Hematopoietic multipotent progenitor cell treated with erythropoietin and hydrocortisone succinate and interleukin-3 and kit ligand, for 6 days (in vitro differentiated cells): ENCODE results near the gene SNRNP25.

Source experiments
- DNase-seq: peaks from one replicate; pipeline ENCODE4 v3.0.0-alpha.2; 2015

Gene SNRNP25

GRCh38 chr16:78444-79150, 25.0 kb downstream of the SNRNP25 start:
- peak; percentile 55 for DNase-seq

- no peak for DNase-seq
Measured at GRCh38 chr16:79151-80054, 25.8 kb downstream of the SNRNP25 start.

GRCh38 chr16:83060-83603, 29.5 kb downstream of the SNRNP25 start:
- DNase-seq: no peak

GRCh38 chr16:83781-84615, 30.4 kb downstream of the SNRNP25 start:
- DNase-seq: peak; percentile 41

- DNase-seq: peak; percentile 89
Measured at GRCh38 chr16:84718-85406, 31.2 kb downstream of the SNRNP25 start.

GRCh38 chr16:85407-85782, 31.8 kb downstream of the SNRNP25 start:
- no peak for DNase-seq

GRCh38 chr16:85865-86264, 32.2 kb downstream of the SNRNP25 start:
- no peak for DNase-seq

- DNase-seq: no peak
Measured at GRCh38 chr16:86483-86952, 32.9 kb downstream of the SNRNP25 start.

GRCh38 chr16:88613-89012, 35.0 kb downstream of the SNRNP25 start:
- DNase-seq: no peak

GRCh38 chr16:89391-90302, 36.0 kb downstream of the SNRNP25 start:
- DNase-seq: no peak

GRCh38 chr16:91484-91883, 37.9 kb downstream of the SNRNP25 start:
- peak; percentile 93 for DNase-seq

- DNase-seq: no peak
Measured at GRCh38 chr16:92431-93339, 39.1 kb downstream of the SNRNP25 start.

- peak; percentile 55 for DNase-seq
Measured at GRCh38 chr16:94918-95265, 41.3 kb downstream of the SNRNP25 start.

- peak; percentile 98 for DNase-seq
Measured at GRCh38 chr16:96935-97381, 43.3 kb downstream of the SNRNP25 start.

GRCh38 chr16:97822-98221, 44.2 kb downstream of the SNRNP25 start:
- DNase-seq: no peak

- no peak for DNase-seq
Measured at GRCh38 chr16:100989-101388, 47.4 kb downstream of the SNRNP25 start.

GRCh38 chr16:101586-101985, 48.0 kb downstream of the SNRNP25 start:
- no peak for DNase-seq

GRCh38 chr16:102060-102855, 48.6 kb downstream of the SNRNP25 start:
- DNase-seq: no peak

- DNase-seq: no peak
Measured at GRCh38 chr16:104355-104754, 50.7 kb downstream of the SNRNP25 start.
